ENCODE data around the gene RUBCNL. TPM values are rescaled to one million over a fixed set of nuclear protein-coding genes. Genes with fewer than 3 reads are reported as not detected.

Gene RUBCNL
- total and polyA plus RNA-seq, 2 experiments from 2014 or later = 4.2 to 5.9 TPM

DNA sequence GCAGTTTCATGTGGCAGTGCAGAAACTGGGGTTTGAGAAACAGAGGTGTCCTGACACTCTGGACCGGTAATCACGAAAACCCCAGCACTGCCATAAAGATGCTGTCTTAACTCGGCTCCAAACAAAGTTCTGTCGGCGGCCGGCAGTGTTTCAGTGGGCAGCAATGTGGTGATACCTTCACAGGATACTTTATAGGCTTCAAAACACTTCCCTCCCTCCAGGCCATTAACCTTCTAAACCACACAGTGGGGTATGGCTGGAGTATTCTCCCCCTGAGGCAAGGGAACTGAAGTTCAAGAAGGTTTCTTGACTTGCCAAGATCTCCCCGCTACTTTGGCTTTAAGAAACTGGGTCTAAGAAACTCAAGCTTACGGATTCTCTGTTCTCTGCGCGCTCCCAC, 1.1 kb downstream of the RUBCNL start:
- Mint-ChIP-seq H3K27ac (no peak overlapping the region), H3K4me3 (peak overlapping the region; percentile 88), H3K36me3 (ENCODE audit: low read depth) (no peaks in the 10 kb centered on the region), H3K4me1 (peaks cover 12% of the 10 kb centered on the region), H3K9me3 (no peaks in the 10 kb centered on the region), H3K27me3 (ENCODE audit: insufficient read depth, low read depth, poor library complexity) (peaks cover 35% of the 10 kb centered on the region)
- DNase-seq (ENCODE audit: low spot score) (peak; percentile 32), ATAC-seq (no peak; the same call in 1 of the 3 replicates)
- H4K20me1 ChIP-seq (replicated peaks; ENCODE audit: insufficient read depth) = no peaks in the 10 kb centered on the region
- H3K79me2 ChIP-seq (replicated peaks; ENCODE audit: insufficient read depth) = no peaks in the 10 kb centered on the region; the same call in 1 of the 2 replicates
- H3K4me1 ChIP-seq (ENCODE audit: insufficient read depth) = peaks cover 13% of the 10 kb centered on the region
- H2AFZ ChIP-seq = peak overlapping the region; percentile 100; the same call in 1 of the 2 replicates
- peaks cover 5% of the 10 kb centered on the region; the same call in 1 of the 2 replicates for H3F3A ChIP-seq (replicated peaks; ENCODE audit: low read depth)
- TF ChIP-seq REST (IDR thresholded peaks at IDR 0.05; ENCODE audit: unreplicated experiment) (no peak), EZH2 (IDR thresholded peaks at IDR 0.05; ENCODE audit: low read depth, unreplicated experiment) (peak; percentile 11), JUNB (IDR thresholded peaks at IDR 0.05; ENCODE audit: unreplicated experiment) (no peak)
- no peak overlapping the region for H3K27ac ChIP-seq (ENCODE audit: low read depth)
- H3K27me3 ChIP-seq (ENCODE audit: insufficient read depth) = peaks cover 50% of the 10 kb centered on the region
- peak overlapping the region; percentile 85 for H3K4me3 ChIP-seq
- H3K4me2 ChIP-seq = peak overlapping the region; percentile 98
- H3K36me3 ChIP-seq (ENCODE audit: insufficient read depth) = no peaks in the 10 kb centered on the region
- H3K9me2 ChIP-seq (ENCODE audit: insufficient read depth) = no peaks in the 10 kb centered on the region

- Mint-ChIP-seq H3K27ac (no peak overlapping the region), H3K4me3 (no peak overlapping the region), H3K9me3 (no peaks in the 10 kb centered on the region), H3K27me3 (ENCODE audit: insufficient read depth, low read depth, poor library complexity) (peaks cover 34% of the 10 kb centered on the region), H3K4me1 (peaks cover 4% of the 10 kb centered on the region), H3K36me3 (ENCODE audit: low read depth) (no peaks in the 10 kb centered on the region)
- no peak overlapping the region for H3K4me2 ChIP-seq
- DNase-seq (ENCODE audit: low spot score) (no peak), ATAC-seq (no peak)
- H3K9me2 ChIP-seq (ENCODE audit: insufficient read depth) = no peaks in the 10 kb centered on the region
- TF ChIP-seq, protein P1, sequence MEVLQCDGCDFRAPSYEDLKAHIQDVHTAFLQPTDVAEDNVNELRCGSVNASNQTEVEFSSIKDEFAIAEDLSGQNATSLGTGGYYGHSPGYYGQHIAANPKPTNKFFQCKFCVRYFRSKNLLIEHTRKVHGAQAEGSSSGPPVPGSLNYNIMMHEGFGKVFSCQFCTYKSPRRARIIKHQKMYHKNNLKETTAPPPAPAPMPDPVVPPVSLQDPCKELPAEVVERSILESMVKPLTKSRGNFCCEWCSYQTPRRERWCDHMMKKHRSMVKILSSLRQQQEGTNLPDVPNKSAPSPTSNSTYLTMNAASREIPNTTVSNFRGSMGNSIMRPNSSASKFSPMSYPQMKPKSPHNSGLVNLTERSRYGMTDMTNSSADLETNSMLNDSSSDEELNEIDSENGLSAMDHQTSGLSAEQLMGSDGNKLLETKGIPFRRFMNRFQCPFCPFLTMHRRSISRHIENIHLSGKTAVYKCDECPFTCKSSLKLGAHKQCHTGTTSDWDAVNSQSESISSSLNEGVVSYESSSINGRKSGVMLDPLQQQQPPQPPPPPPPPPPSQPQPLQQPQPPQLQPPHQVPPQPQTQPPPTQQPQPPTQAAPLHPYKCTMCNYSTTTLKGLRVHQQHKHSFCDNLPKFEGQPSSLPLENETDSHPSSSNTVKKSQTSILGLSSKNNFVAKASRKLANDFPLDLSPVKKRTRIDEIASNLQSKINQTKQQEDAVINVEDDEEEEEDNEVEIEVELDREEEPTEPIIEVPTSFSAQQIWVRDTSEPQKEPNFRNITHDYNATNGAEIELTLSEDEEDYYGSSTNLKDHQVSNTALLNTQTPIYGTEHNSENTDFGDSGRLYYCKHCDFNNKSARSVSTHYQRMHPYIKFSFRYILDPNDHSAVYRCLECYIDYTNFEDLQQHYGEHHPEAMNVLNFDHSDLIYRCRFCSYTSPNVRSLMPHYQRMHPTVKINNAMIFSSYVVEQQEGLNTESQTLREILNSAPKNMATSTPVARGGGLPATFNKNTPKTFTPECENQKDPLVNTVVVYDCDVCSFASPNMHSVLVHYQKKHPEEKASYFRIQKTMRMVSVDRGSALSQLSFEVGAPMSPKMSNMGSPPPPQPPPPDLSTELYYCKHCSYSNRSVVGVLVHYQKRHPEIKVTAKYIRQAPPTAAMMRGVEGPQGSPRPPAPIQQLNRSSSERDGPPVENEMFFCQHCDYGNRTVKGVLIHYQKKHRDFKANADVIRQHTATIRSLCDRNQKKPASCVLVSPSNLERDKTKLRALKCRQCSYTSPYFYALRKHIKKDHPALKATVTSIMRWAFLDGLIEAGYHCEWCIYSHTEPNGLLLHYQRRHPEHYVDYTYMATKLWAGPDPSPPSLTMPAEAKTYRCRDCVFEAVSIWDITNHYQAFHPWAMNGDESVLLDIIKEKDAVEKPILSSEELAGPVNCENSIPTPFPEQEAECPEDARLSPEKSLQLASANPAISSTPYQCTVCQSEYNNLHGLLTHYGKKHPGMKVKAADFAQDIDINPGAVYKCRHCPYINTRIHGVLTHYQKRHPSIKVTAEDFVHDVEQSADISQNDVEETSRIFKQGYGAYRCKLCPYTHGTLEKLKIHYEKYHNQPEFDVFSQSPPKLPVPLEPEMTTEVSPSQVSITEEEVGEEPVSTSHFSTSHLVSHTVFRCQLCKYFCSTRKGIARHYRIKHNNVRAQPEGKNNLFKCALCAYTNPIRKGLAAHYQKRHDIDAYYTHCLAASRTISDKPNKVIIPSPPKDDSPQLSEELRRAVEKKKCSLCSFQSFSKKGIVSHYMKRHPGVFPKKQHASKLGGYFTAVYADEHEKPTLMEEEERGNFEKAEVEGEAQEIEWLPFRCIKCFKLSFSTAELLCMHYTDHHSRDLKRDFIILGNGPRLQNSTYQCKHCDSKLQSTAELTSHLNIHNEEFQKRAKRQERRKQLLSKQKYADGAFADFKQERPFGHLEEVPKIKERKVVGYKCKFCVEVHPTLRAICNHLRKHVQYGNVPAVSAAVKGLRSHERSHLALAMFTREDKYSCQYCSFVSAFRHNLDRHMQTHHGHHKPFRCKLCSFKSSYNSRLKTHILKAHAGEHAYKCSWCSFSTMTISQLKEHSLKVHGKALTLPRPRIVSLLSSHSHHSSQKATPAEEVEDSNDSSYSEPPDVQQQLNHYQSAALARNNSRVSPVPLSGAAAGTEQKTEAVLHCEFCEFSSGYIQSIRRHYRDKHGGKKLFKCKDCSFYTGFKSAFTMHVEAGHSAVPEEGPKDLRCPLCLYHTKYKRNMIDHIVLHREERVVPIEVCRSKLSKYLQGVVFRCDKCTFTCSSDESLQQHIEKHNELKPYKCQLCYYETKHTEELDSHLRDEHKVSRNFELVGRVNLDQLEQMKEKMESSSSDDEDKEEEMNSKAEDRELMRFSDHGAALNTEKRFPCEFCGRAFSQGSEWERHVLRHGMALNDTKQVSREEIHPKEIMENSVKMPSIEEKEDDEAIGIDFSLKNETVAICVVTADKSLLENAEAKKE (CRISPR knock-in tag; IDR thresholded peaks at IDR 0.05) = no peak
- TF ChIP-seq REST (IDR thresholded peaks at IDR 0.05; ENCODE audit: unreplicated experiment) (no peak), POLR2AphosphoS5 (IDR thresholded peaks at IDR 0.05; ENCODE audit: low read depth) (no peak), JUNB (IDR thresholded peaks at IDR 0.05; ENCODE audit: unreplicated experiment) (no peak), ZNF331 (CRISPR knock-in tag; IDR thresholded peaks at IDR 0.05; ENCODE audit: low read depth) (no peak), STAT1 (IDR thresholded peaks at IDR 0.05; ENCODE audit: unreplicated experiment) (no peak), EZH2 (IDR thresholded peaks at IDR 0.05; ENCODE audit: low read depth, unreplicated experiment) (no peak), EZH2phosphoT487 (IDR thresholded peaks at IDR 0.05; ENCODE audit: unreplicated experiment) (no peak)
- peaks cover 5% of the 10 kb centered on the region; the same call in 1 of the 2 replicates for H3F3A ChIP-seq (replicated peaks; ENCODE audit: low read depth)
- peaks cover 43% of the 10 kb centered on the region for H3K27me3 ChIP-seq (ENCODE audit: insufficient read depth)
- H2AFZ ChIP-seq = no peak overlapping the region
- no peak overlapping the region for H3K27ac ChIP-seq (ENCODE audit: low read depth)
- H3K4me3 ChIP-seq = no peak overlapping the region
- no peaks in the 10 kb centered on the region for H4K20me1 ChIP-seq (replicated peaks; ENCODE audit: insufficient read depth)
- no peaks in the 10 kb centered on the region for H3K36me3 ChIP-seq (ENCODE audit: insufficient read depth)
- peaks cover 10% of the 10 kb centered on the region for H3K4me1 ChIP-seq (ENCODE audit: insufficient read depth)
- H3K79me2 ChIP-seq (replicated peaks; ENCODE audit: insufficient read depth) = no peaks in the 10 kb centered on the region; the same call in 1 of the 2 replicates
These were observed 3.7 kb downstream of the RUBCNL start for GRCh38 chr13:46383383-46383782.
